Fibroblast of peridontal ligament (primary cell): ENCODE measurements around the gene KLHL29.

Experiments
- DNase-seq: peaks from one replicate; pipeline ENCODE4 v3.0.0-alpha.2; 2010; ENCODE audit errors: extremely low read depth

KLHL29 gene

GRCh38 chr2:23695890-23696751 lies 311.1 kb downstream of the KLHL29 start:
- DNase-seq: no peak

GRCh38 chr2:23696752-23697045 lies 311.7 kb downstream of the KLHL29 start:
- no peak for DNase-seq

- DNase-seq: peak; percentile 83
Measured at GRCh38 chr2:23697256-23698075, 312.5 kb downstream of the KLHL29 start.

GRCh38 chr2:23698116-23698693 lies 313.2 kb downstream of the KLHL29 start:
- DNase-seq: no peak

GRCh38 chr2:23698721-23699579 lies 314.0 kb downstream of the KLHL29 start:
- no peak for DNase-seq

- no peak for DNase-seq
Measured at GRCh38 chr2:23699580-23699925, 314.6 kb downstream of the KLHL29 start.

- no peak for DNase-seq
Measured at GRCh38 chr2:23700627-23701026, 315.6 kb downstream of the KLHL29 start.

GRCh38 chr2:23703037-23703582 lies 318.1 kb downstream of the KLHL29 start:
- DNase-seq: no peak

- DNase-seq: no peak
Measured at GRCh38 chr2:23703583-23704385, 318.8 kb downstream of the KLHL29 start.

GRCh38 chr2:23705771-23706612 lies 321.0 kb downstream of the KLHL29 start:
- DNase-seq: no peak

- no peak for DNase-seq
Measured at GRCh38 chr2:23706613-23707078, 321.7 kb downstream of the KLHL29 start.

GRCh38 chr2:23707096-23707495 lies 322.1 kb downstream of the KLHL29 start:
- peak; percentile 52 for DNase-seq

- no peak for DNase-seq
Measured at GRCh38 chr2:23708771-23709170, 323.8 kb downstream of the KLHL29 start.

GRCh38 chr2:23709311-23709710 lies 324.3 kb downstream of the KLHL29 start:
- no peak for DNase-seq

GRCh38 chr2:23711979-23712755 lies 327.2 kb downstream of the KLHL29 start:
- DNase-seq: peak; percentile 87

- DNase-seq: no peak
Measured at GRCh38 chr2:23712756-23713151, 327.8 kb downstream of the KLHL29 start.

GRCh38 chr2:23713351-23713750 lies 328.4 kb downstream of the KLHL29 start:
- DNase-seq: peak; percentile 30

GRCh38 chr2:23718931-23719700 lies 334.1 kb downstream of the KLHL29 start:
- no peak for DNase-seq
